Epithelial cell of prostate (primary cell): ENCODE data around the gene MEGF11.

Experiments
- DNase-seq: peaks from one replicate; pipeline ENCODE4 v3.0.0-alpha.2; 2011; ENCODE audit warnings: low read depth, low spot score
- H3K27ac ChIP-seq: fragments of 450-650 bp; 2 replicates; pipeline ENCODE4 v1.5.1; 2017; ENCODE audit warnings: mild to moderate bottlenecking

MEGF11 gene

GRCh38 chr15:65916664-65917406, 336.7 kb downstream of the MEGF11 start:
- H3K27ac ChIP-seq: no peak overlapping the region
- no peak for DNase-seq

- DNase-seq: no peak
- H3K27ac ChIP-seq: no peak overlapping the region
Observed at GRCh38 chr15:65916041-65916663, 337.4 kb downstream of the MEGF11 start.

GRCh38 chr15:65914981-65915925, 338.3 kb downstream of the MEGF11 start:
- H3K27ac ChIP-seq: no peak overlapping the region
- DNase-seq: no peak

GRCh38 chr15:65914386-65914785, 339.2 kb downstream of the MEGF11 start:
- DNase-seq: no peak
- H3K27ac ChIP-seq: no peak overlapping the region

GRCh38 chr15:65913631-65914199, 339.8 kb downstream of the MEGF11 start:
- H3K27ac ChIP-seq: no peak overlapping the region
- DNase-seq: no peak

GRCh38 chr15:65912235-65912634, 341.3 kb downstream of the MEGF11 start:
- DNase-seq: no peak

GRCh38 chr15:65910341-65910740, 343.2 kb downstream of the MEGF11 start:
- H3K27ac ChIP-seq: no peak overlapping the region
- DNase-seq: no peak

More at GRCh38 chr15:65912235-65912634, 341.3 kb downstream of the MEGF11 start:
- H3K27ac ChIP-seq: no peak overlapping the region

- no peak overlapping the region for H3K27ac ChIP-seq
- no peak for DNase-seq
Observed at GRCh38 chr15:65909831-65910230, 343.7 kb downstream of the MEGF11 start.

GRCh38 chr15:65908876-65909275, 344.7 kb downstream of the MEGF11 start:
- no peak overlapping the region for H3K27ac ChIP-seq
- DNase-seq: no peak

- no peak for DNase-seq
- H3K27ac ChIP-seq: peak overlapping the region; percentile 69
Observed at GRCh38 chr15:65907661-65908060, 345.9 kb downstream of the MEGF11 start.

GRCh38 chr15:65906396-65906795, 347.2 kb downstream of the MEGF11 start:
- peak; percentile 26 for DNase-seq

GRCh38 chr15:65904301-65904700, 349.2 kb downstream of the MEGF11 start:
- peak overlapping the region; percentile 86 for H3K27ac ChIP-seq
- no peak for DNase-seq

More at GRCh38 chr15:65906396-65906795, 347.2 kb downstream of the MEGF11 start:
- H3K27ac ChIP-seq: peak overlapping the region; percentile 69

GRCh38 chr15:65903296-65904073, 350.1 kb downstream of the MEGF11 start:
- DNase-seq: no peak
- peak overlapping the region; percentile 86 for H3K27ac ChIP-seq

GRCh38 chr15:65902373-65902772, 351.2 kb downstream of the MEGF11 start:
- H3K27ac ChIP-seq: peak overlapping the region; percentile 86
- DNase-seq: peak; percentile 94

GRCh38 chr15:65901836-65902235, 351.7 kb downstream of the MEGF11 start:
- peak overlapping the region; percentile 86 for H3K27ac ChIP-seq
- no peak for DNase-seq

- DNase-seq: no peak
- H3K27ac ChIP-seq: peak overlapping the region; percentile 86
Observed at GRCh38 chr15:65901336-65901735, 352.2 kb downstream of the MEGF11 start.

GRCh38 chr15:65900488-65900887, 353.1 kb downstream of the MEGF11 start:
- no peak for DNase-seq
- H3K27ac ChIP-seq: peak overlapping the region; percentile 86

GRCh38 chr15:65896236-65896635, 357.3 kb downstream of the MEGF11 start:
- H3K27ac ChIP-seq: no peak overlapping the region
- DNase-seq: no peak

- no peak for DNase-seq
- no peak overlapping the region for H3K27ac ChIP-seq
Observed at GRCh38 chr15:65893060-65893459, 360.5 kb downstream of the MEGF11 start.

- DNase-seq: no peak
- no peak overlapping the region for H3K27ac ChIP-seq
Observed at GRCh38 chr15:65888981-65889380, 364.6 kb downstream of the MEGF11 start.
